ENCODE data around the gene CPA3. TPM values are rescaled to one million over a fixed set of nuclear protein-coding genes. Genes with fewer than 3 reads are reported as not detected.
A peak's percentile ranks its signal among the peaks of the same experiment; 100 is the strongest.

CPA3 gene
- total RNA-seq, 4 donors from 2014 or later = 0.60 to 6.9 (median 2.8) TPM

- no peaks in the 10 kb centered on the region for H3K27me3 ChIP-seq
- no peaks in the 10 kb centered on the region for H3K4me1 ChIP-seq
- 67 to 74% methylated on average over 7 of the region's 7 CpGs for WGBS, 2 donors
- TF ChIP-seq CTCF (IDR thresholded peaks at IDR 0.05) = no peak
- no peak for TF ChIP-seq EP300 (IDR thresholded peaks at IDR 0.05)
- no peak for TF ChIP-seq POLR2A (IDR thresholded peaks at IDR 0.05)
- no peak for DNase-seq (ENCODE audit: low spot score in 2 of 2)
- H3K4me3 ChIP-seq = no peak overlapping the region
- H3K36me3 ChIP-seq = no peaks in the 10 kb centered on the region
- H3K9me3 ChIP-seq = no peaks in the 10 kb centered on the region
- H3K27ac ChIP-seq = no peak overlapping the region
Measured at GRCh38 chr3:148852271-148852992, 12.7 kb upstream of the CPA3 start.

GRCh38 chr3:148853076-148853475, 12.0 kb upstream of the CPA3 start:
- H3K27ac ChIP-seq = no peak overlapping the region
- H3K36me3 ChIP-seq = no peaks in the 10 kb centered on the region
- no peaks in the 10 kb centered on the region for H3K4me1 ChIP-seq
- DNase-seq (ENCODE audit: low spot score in 2 of 2) = no peak
- no peak overlapping the region for H3K4me3 ChIP-seq
- TF ChIP-seq CTCF (IDR thresholded peaks at IDR 0.05) = no peak
- TF ChIP-seq POLR2A (IDR thresholded peaks at IDR 0.05) = no peak
- TF ChIP-seq EP300 (IDR thresholded peaks at IDR 0.05) = no peak
- H3K9me3 ChIP-seq = no peaks in the 10 kb centered on the region
- WGBS, 2 donors = 83 to 89% methylated on average over 2 of the region's 2 CpGs
- H3K27me3 ChIP-seq = no peaks in the 10 kb centered on the region

GRCh38 chr3:148854061-148854460, 11.0 kb upstream of the CPA3 start:
- no peak for TF ChIP-seq CTCF (IDR thresholded peaks at IDR 0.05)
- TF ChIP-seq EP300 (IDR thresholded peaks at IDR 0.05) = no peak
- no peak for TF ChIP-seq POLR2A (IDR thresholded peaks at IDR 0.05)
- Histone ChIP-seq H3K4me1 (no peaks in the 10 kb centered on the region), H3K27me3 (no peaks in the 10 kb centered on the region), H3K9me3 (no peaks in the 10 kb centered on the region), H3K4me3 (no peak overlapping the region), H3K27ac (no peak overlapping the region), H3K36me3 (no peaks in the 10 kb centered on the region)
- no peak for DNase-seq (ENCODE audit: low spot score in 2 of 2)

- no peaks in the 10 kb centered on the region for H3K9me3 ChIP-seq
Measured at GRCh38 chr3:148856384-148856783, 8.7 kb upstream of the CPA3 start.

More at GRCh38 chr3:148856384-148856783, 8.7 kb upstream of the CPA3 start:
- no peaks in the 10 kb centered on the region for H3K27me3 ChIP-seq
- H3K27ac ChIP-seq = no peak overlapping the region
- no peaks in the 10 kb centered on the region for H3K4me1 ChIP-seq
- 71 to 75% methylated on average over 3 of the region's 3 CpGs for WGBS, 2 donors
- DNase-seq (ENCODE audit: low spot score in 2 of 2) = no peak
- H3K4me3 ChIP-seq = no peak overlapping the region
- TF ChIP-seq CTCF (IDR thresholded peaks at IDR 0.05) (no peak), EP300 (IDR thresholded peaks at IDR 0.05) (peak in 1 of 2 donors; percentile 15)
- H3K36me3 ChIP-seq = no peaks in the 10 kb centered on the region

Data from tibial nerve (tissue), 4 donors.